GM18867 (cell line): Measurements from ENCODE around the gene PTTG2.
"Not testable (repeated sequence)": the region's sequence is repeated elsewhere in the genome, so short reads cannot be mapped to it uniquely, and the experiment has no call there.

Experiments
- ATAC-seq: cut with Tn5 transposase; IDR thresholded peaks from one replicate; pipeline ENCODE4 v1.9.1; 2021; ENCODE audit warnings: mild to moderate bottlenecking, moderate library complexity; ENCODE audit not compliant: unreplicated experiment

PTTG2 gene

DNA sequence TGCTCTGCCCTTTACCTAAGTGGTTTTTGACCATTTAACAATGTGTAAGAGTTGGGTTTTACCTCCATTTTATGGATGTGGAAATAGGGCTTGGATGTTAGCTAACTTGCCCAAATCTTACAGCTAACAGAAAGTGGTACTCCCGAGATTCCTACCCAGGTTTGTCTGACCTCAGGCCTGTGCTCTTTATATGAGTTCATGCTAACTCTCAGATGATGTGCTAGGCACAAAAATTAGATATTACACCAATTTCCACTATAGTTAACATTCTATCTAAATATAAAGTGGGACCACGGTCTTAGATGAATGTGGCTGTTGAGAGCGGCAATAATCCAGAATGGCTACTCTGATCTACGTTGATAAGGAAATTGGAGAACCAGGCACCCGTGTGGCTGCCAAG lies at the start of gene PTTG2:
Gene PTTG2, plus strand, starts transcription at position 301 of the 400 bp plus-strand sequence. Its CDS starts 37 bp downstream, at position 338.
- no peak for ATAC-seq

DNA sequence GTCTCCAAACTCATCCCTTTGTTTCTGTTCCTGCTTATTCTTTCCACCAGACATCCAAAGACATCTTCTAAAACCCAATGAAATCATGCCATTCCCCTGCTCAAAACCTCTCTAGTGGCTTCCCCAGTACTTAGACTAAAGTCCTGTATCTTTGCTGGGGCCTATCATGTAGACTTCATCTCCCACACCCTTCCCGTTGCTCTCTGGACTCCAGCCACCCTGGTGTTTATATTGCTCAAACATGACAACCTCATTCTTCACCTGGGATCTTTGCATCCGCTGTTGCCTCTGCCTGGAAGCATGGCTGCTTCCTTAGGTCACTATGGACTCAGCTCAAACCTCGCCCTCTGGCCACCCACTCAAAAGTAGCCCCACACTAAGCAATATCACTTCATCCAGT lies 45.7 kb upstream of the PTTG2 start:
- no peak for ATAC-seq

DNA sequence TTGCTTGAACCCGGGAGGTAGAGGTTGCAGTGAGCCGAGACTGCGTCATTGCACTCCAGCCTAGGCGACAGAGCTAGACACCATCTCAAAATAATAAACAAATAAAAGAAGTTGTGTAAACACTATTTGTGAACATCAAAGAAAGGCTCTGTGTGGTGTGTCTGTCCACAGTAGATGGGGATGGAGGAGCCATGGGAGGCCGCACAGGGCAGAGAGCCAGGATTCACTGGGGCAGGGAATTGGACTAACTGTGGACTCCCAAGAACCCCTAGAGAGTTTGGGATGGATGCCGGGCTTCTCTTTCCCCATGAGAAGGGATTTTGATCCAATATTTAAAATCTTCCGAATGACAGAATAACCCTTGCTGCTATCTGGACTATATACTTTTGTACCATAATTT lies 42.8 kb upstream of the PTTG2 start:
- ATAC-seq: no peak

DNA sequence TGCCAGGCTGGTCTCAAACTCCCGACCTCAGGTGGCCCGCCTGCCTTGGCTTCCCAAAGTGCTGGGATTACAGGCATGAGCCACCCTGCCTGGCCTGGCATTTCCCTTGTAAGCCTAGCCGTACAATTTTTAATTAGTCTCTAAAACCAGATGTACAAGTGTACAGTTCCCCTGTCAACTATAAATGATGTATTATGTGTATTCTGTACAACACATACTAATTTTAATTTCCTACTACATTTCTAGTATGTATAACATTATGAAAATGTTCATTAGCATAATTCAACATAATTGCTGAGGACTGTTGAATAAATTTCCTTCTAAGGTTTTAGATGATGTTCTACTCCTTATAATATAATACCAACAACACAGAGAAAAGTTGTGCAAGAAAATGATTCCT lies 41.5 kb upstream of the PTTG2 start:
- no peak for ATAC-seq

- ATAC-seq: no peak
Measured at GRCh38 chr4:37922328-37922727, 37.9 kb upstream of the PTTG2 start.

GRCh38 chr4:37923089-37923488 lies 37.1 kb upstream of the PTTG2 start:
- ATAC-seq: not testable (repeated sequence)

DNA sequence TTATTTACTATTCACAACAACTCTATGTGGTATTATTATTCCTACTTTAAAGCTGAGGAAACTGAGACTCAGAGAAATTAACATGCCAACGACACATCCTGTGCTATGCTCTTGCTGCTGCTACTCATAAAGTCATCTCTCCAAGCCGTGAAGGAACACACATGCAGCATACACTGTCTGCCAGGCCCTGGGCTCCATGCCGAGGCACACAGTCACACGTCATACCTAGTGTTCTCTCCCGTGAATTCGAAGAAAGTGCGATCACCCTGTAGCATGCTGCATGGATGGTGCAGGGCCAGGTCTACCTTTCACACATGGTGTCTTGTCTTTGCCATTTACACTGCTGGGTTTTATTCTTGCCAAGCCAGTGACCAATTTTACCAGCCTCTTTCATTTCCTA lies 35.3 kb upstream of the PTTG2 start:
- no peak for ATAC-seq

DNA sequence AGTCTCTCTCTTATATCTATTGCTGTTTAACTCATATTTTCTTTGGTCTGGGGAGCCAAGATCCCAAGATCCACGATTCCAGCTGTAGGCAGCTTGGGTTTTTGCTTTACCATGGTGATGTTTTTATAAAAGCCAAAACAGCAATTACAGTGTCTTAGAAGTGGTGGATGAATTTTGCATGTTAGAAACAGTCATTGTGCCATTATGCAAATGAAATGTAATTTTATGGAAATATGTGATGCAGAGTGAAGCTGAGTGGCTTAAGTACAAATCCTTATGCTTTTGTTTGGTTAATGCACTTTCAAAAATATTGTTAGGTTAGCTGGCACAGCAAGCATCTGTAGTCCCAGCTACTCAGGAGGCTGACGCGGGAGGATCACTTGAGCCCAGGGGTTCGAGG lies 32.8 kb upstream of the PTTG2 start:
- no peak for ATAC-seq

DNA sequence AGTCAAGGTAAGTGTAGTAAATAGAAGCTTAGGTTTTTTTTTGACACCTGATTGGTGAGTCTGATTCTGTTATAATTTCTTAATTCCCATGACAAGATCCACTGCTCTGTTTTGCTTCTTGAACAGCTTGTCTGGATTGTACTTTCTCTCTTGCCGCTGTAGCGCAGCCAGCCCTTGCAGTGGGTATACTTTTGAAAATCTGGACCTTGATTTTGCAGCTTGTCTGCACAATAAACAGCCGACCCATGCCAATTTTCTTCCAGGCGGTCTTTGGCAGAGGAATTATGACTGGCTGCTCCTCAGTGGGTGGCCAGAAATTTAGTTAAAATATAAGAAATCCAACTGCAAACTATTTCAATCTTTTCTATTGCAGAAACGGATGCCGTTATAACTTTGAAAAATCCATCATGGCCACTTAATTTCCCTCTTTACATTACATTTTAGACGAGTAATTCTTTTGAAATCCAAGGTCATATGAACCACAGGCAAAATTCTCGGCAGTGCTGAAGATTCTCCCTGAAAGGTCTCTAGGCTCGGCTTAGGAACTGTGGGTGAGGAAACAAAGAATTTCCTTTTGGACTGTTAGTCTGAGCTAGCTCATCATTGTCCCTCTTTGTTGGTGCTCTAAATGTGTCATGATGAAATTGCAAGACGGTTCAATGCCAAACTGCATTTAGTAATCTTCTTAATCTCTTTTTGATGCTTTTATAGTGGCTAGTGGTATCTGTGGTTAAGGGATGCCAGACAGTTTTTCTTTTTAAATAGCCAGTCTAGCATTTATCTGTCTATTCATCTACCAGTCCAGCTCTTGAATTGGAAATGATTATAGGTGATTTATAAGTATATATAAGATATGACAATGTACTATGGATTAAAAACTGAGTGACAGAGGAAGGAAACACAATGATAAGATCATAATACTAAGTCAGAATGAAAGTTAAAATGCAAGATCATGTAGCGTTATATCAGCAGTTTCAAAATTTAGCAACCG lies 31.5 kb upstream of the PTTG2 start:
- ATAC-seq: no peak

- no peak for ATAC-seq
Measured at GRCh38 chr4:37934096-37934495, 26.1 kb upstream of the PTTG2 start.

GRCh38 chr4:37934609-37935008 lies 25.6 kb upstream of the PTTG2 start:
- ATAC-seq: no peak

DNA sequence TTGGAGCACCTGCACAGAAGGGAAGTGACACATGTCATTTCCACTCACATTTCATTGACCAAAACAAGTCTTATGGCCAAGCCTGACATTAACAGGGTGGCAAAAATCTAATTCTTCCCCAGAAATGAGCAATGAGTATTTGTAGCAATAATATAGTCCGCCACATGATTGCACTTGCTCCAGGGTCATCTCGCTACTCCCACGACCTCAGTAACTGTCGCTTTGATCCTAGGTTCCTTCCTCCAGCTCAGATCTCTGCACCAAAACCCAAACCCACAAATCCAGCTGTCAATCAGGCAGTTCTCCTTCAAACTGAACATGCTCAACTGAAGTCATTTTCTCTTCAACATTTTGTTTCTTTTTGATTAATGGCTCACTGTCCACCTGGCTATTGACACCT lies 25.2 kb upstream of the PTTG2 start:
- no peak for ATAC-seq

DNA sequence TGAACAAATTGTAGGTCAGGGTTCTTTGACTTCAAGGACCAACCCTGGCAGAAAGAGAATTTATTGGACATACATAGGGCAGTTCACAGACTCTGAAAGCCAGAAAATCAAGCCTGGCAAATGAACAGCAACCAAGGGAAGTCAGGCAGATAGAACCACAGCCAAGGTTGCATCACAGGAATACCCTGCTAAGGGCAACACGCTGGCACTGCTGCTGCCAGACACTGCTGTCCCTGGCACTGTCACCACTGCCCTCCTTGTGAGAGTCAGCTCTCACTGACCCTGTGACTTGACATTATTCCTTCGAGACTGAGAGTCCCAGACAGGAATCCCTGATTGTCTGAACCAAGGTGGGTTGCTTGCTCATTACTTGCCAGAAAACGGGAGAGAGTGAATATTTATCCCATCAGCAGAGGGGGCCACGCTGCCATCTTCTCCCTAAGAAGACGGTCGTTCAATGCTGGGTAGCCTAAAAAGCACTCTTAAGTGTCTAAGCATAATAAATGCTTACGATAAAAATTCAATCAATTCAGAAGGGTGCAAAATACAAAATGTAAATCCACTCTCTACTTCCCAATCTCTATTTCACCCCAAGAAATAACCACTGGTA lies 23.2 kb upstream of the PTTG2 start:
- ATAC-seq: no peak

GRCh38 chr4:37938208-37938607 lies 22.0 kb upstream of the PTTG2 start:
- no peak for ATAC-seq

- no peak for ATAC-seq
Measured at GRCh38 chr4:37946503-37947179, 13.6 kb upstream of the PTTG2 start.

- no peak for ATAC-seq
Measured at GRCh38 chr4:37948542-37948941, 11.7 kb upstream of the PTTG2 start.

DNA sequence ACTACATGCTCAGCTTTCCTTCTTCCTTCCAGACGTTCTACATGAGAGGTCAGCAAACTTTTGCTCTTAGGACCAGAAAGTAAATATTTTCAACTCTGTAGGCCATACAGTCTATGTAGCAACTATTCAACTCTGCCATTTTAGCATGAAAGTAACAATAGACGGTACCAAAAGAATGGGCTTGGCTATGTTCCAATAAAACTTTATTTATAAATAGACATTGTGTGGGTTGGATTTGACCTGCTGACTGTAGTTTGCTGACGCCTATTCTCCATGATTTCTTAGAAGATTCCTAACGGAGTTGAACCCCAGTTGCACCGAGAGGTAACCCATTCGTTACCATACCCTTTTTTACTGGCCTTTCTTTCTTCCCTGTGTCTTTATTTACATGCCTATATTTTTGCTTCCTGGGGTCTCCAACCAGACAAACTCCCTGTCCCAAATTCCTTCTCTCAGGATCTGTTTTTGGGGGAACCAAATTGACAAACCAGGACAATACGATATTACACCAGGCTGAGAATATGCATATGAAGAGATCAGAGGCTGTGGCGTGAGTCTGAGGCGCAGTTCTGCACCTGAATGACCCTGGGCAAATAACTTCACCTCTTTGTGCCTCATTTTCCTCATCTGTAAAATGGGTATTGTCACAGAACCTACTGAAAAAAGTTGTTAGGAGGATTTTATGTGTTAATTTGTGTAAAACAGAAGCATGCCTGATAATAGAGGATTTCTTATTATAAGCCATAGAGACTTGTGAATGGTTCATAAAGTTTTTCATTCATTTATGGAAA lies 10.4 kb upstream of the PTTG2 start:
- no peak for ATAC-seq

GRCh38 chr4:37951461-37952352 lies 8.5 kb upstream of the PTTG2 start:
- no peak for ATAC-seq

GRCh38 chr4:37953156-37953555 lies 7.0 kb upstream of the PTTG2 start:
- no peak for ATAC-seq
